MM.1S (cell line): ENCODE results near the gene ZNF768.

Experiments used
- CTCF ChIP-seq: fragments of 300-600 bp; sonication (generic); IDR thresholded peaks from 2 replicates; pipeline ENCODE4 v1.5.1; 2016; ENCODE audit warnings: antibody characterized with exemption, low read length, mixed read lengths
- EZH2phosphoT487 ChIP-seq: fragments of 300-600 bp; sonication (generic); IDR thresholded peaks from 2 replicates; pipeline ENCODE4 v1.6.1; 2018; ENCODE audit warnings: antibody characterized with exemption, low read length

DNA sequence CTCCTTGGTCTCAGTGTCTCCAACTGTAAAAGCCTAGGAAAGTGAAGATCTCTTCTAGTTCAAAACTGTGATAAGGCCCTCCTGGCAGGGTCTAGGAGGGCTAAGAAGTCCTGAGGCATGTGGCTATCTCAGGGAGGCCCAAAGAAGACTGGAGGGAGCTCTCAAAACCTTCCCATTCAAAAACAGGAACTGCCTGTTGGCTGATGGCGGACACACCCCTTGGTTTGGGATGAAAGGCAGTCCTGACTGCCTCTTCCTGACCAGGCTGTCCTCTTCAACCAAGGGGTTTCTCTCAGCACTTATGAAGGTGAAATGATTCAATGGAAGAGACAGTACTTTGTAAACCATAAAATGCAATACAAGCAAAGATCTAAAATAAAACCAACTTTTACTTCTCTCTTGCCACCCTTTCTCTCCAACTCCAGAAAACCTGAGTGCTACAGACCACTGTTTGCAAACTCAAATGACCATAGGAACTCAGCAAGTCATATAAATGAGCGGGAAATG lies 27.1 kb upstream of the ZNF768 start:
- TF ChIP-seq EZH2phosphoT487 (no peak), CTCF (no peak)
